ENCODE measurements around the gene CPNE5.

- no peak for TF ChIP-seq ESRRA (IDR thresholded peaks at IDR 0.05; ENCODE audit: borderline replicate concordance, low read length)
- TF ChIP-seq, protein P1, sequence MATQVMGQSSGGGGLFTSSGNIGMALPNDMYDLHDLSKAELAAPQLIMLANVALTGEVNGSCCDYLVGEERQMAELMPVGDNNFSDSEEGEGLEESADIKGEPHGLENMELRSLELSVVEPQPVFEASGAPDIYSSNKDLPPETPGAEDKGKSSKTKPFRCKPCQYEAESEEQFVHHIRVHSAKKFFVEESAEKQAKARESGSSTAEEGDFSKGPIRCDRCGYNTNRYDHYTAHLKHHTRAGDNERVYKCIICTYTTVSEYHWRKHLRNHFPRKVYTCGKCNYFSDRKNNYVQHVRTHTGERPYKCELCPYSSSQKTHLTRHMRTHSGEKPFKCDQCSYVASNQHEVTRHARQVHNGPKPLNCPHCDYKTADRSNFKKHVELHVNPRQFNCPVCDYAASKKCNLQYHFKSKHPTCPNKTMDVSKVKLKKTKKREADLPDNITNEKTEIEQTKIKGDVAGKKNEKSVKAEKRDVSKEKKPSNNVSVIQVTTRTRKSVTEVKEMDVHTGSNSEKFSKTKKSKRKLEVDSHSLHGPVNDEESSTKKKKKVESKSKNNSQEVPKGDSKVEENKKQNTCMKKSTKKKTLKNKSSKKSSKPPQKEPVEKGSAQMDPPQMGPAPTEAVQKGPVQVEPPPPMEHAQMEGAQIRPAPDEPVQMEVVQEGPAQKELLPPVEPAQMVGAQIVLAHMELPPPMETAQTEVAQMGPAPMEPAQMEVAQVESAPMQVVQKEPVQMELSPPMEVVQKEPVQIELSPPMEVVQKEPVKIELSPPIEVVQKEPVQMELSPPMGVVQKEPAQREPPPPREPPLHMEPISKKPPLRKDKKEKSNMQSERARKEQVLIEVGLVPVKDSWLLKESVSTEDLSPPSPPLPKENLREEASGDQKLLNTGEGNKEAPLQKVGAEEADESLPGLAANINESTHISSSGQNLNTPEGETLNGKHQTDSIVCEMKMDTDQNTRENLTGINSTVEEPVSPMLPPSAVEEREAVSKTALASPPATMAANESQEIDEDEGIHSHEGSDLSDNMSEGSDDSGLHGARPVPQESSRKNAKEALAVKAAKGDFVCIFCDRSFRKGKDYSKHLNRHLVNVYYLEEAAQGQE (IDR thresholded peaks at IDR 0.05) = no peak
- TF ChIP-seq MAX (IDR thresholded peaks at IDR 0.05) = no peak
- no peak for TF ChIP-seq TP53 (CRISPR knock-in tag; IDR thresholded peaks at IDR 0.05)
- TF ChIP-seq, protein P2, sequence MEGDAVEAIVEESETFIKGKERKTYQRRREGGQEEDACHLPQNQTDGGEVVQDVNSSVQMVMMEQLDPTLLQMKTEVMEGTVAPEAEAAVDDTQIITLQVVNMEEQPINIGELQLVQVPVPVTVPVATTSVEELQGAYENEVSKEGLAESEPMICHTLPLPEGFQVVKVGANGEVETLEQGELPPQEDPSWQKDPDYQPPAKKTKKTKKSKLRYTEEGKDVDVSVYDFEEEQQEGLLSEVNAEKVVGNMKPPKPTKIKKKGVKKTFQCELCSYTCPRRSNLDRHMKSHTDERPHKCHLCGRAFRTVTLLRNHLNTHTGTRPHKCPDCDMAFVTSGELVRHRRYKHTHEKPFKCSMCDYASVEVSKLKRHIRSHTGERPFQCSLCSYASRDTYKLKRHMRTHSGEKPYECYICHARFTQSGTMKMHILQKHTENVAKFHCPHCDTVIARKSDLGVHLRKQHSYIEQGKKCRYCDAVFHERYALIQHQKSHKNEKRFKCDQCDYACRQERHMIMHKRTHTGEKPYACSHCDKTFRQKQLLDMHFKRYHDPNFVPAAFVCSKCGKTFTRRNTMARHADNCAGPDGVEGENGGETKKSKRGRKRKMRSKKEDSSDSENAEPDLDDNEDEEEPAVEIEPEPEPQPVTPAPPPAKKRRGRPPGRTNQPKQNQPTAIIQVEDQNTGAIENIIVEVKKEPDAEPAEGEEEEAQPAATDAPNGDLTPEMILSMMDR (IDR thresholded peaks at IDR 0.05) = no peak
- no peak for TF ChIP-seq RAD21 (conservative IDR thresholded peaks at IDR 0.05 in 1 of 2, IDR thresholded peaks at IDR 0.05 in 1 of 2)
- TF ChIP-seq MAFK (IDR thresholded peaks at IDR 0.05; ENCODE audit: partially characterized antibody) = no peak
- TF ChIP-seq MAZ (IDR thresholded peaks at IDR 0.05; ENCODE audit: borderline replicate concordance, low read depth, low read length) = no peak
- TF ChIP-seq CEBPB (IDR thresholded peaks at IDR 0.05) = no peak
- no peak for TF ChIP-seq RCOR1 (IDR thresholded peaks at IDR 0.05; ENCODE audit: low read depth, low read length)
Observed at GRCh38 chr6:36845233-36845632, 6.0 kb upstream of the CPNE5 start.
